GM19438 (cell line): ENCODE data around the gene AGFG1.
A peak's percentile ranks its signal among the peaks of the same experiment; 100 is the strongest.

Experiments used
- ATAC-seq: cut with Tn5 transposase; IDR thresholded peaks from one replicate; pipeline ENCODE4 v1.9.1; 2021; ENCODE audit warnings: low read depth; ENCODE audit not compliant: unreplicated experiment

The AGFG1 gene

DNA sequence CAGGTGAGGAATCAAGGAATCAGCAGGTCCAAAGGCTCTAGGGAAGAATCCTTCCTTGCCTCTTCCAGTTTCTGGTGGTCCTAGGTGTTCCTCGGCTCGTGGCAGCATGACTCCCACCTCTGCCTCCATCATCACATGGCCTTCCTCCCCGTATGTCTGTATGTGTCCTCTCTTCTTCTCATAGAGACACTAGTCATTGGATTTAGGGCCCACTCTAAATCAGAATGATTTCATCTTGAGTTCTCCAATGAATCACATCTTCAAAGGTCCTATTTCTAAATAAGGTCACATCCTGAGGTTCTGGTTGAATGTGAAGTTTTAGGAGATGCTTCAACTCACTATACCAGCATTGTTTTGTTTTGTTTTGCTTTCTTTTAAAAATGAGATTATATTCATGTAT, 11.1 kb upstream of the AGFG1 start:
- ATAC-seq = no peak

- peak; percentile 26 for ATAC-seq
Observed at GRCh38 chr2:227461811-227462461, 10.0 kb upstream of the AGFG1 start.

GRCh38 chr2:227462462-227462951, 9.4 kb upstream of the AGFG1 start:
- peak; percentile 58 for ATAC-seq

DNA sequence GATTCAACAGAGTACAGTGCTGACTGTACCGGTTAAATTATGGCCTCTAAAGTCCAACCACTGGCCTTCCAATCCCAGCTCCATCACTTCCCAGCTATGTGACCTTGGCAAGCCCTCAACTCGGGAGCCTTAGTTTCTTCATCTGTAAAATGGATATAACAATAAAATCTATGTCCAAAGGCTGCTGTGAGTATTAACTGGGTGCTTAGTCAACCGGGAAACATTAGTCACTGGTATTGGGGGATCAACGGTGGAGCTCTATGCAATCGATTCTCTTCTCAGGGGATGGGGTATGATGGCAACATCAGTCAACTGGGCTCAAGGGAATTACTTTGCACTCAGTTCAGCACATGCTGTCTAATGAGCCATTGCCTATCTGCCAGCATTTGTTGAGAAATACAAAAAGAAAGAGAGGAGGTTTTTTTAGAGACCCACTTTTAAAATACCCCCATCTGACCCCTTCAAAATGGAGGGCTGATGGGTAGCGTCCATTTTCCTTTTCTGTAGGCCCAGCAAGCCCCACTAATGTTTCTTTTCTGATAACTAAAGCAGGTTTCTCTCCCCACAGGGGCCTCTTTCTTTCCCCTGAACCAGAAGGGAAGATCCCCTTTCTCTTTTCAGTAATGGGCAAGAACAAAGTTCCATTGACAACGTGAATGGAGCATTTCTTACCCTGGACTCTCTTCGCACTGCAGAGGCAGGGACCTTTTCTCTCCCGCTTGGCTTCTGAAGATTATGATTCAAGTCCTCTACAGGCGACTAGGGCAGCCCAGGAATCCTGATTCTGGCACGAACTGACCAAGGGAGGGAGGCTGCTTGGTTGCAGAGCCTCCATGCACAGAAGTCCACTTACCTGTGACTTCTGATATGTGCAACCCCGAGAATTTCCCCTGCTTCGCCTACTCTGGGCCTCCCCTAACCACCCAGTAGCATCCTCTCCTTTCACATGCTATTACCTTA, 8.7 kb upstream of the AGFG1 start:
- peak; percentile 30 for ATAC-seq

DNA sequence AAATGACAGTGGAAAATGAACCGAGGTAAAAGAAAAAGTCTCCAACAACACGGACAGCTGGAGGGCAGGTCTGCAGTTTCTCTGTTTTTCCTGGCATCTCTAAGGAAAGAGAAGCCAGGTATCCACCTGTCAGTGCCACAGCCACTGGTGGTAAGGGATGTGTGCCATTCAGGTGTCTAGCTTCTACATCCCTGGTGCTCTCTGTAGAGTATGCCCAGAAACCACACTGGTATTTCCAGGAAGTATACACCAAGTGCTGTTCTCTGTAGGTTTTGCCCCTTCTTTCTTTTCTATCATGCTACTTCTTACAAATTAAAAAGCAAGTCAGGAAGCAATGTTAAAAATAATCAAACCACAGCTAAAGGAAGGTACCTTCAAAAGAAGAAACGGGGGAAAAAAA, 7.6 kb upstream of the AGFG1 start:
- ATAC-seq = no peak

GRCh38 chr2:227464851-227465250, 7.1 kb upstream of the AGFG1 start:
- no peak for ATAC-seq

DNA sequence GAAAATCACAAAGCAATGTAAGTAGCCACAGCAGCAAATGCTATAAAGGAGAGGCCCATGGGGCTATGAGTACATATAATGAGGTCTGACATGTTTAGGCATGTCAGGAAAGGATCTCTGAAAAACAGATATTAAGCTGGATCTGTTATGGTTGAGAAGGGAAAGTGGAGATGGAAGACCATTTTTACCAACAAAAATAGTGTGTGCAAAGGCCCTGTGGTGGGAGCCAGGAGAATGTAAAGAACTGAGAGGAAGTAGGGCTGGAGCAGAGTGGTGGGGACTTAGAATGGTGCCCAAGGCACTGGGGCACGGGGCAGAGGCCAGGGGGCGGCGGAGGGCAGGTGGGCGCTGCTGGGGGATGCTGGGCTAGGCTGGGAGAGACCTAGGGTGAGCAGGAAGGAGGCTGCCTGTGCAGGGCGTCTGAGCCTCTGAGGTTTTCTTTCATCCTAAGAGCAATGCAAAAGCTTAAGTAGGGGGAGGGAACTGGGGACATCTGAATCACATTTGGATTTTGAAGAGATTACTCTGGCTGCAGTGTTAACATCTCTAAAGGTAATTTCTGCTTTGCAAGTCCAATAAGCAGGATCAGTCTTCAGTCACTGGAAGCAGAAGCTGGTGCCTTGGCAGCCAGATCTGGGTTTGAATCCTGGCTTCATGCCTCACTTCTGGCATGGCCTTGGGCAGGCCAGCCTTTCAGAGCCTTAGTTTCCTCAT, 4.9 kb upstream of the AGFG1 start:
- ATAC-seq = no peak

DNA sequence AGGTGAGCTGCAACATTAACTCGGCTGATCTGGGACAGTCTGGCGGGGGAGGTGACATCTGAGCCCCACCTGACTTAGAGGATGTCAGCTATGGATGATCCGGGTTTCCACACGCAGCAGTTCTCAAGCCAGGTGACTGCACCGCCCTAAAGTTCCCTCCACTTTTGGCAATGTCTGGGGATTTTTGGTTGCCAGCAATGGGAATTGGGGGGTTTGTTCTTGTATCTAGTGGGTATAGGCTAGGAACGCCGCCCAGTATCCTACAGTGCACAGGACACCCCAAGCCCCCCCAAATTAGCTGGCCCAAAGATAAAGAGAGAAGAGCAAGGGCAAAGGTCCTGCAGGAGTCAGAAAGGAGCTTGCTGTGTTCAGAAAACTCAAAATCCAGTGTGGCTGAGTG, 544 bp upstream of the AGFG1 start:
- ATAC-seq = no peak

DNA sequence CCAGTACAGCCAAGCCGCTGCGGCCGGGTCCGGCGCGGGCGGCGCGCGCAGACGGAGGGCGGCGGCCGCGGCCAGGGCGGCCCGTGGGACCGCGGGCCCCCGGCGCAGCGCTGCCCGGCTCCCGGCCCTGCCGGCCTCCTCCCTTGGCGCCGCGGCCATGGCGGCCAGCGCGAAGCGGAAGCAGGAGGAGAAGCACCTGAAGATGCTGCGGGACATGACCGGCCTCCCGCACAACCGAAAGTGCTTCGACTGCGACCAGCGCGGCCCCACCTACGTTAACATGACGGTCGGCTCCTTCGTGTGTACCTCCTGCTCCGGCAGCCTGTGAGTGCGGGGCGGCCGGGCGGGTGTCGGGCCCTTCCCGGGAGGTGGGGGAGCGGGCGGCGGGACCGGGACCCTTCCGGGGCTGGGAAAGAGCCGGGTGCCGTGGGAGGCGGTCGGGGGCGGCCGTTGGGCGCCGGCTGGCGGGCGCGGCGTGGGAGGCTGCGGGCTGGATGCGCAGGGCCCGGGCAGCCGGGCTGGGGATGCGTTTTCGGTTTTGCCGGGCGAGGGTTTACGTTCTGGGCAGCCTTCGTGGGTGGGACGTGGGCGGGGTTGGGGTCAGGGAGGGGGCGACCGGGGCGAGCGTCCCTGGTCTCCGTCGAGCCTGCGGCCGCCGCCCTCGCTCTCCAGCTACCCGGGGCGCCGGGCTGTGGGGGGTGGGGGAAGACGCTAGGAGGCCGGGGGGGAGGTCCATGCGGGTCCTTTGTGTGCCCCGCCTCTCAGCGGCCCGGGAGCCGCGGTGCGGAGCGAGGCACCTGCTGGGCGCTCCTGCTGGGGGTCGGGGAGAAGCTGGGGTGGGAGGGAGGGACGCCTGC, 537 bp downstream of the AGFG1 start:
- peak; percentile 64 for ATAC-seq

GRCh38 chr2:227473122-227473461, 1.1 kb downstream of the AGFG1 start:
- ATAC-seq = no peak

DNA sequence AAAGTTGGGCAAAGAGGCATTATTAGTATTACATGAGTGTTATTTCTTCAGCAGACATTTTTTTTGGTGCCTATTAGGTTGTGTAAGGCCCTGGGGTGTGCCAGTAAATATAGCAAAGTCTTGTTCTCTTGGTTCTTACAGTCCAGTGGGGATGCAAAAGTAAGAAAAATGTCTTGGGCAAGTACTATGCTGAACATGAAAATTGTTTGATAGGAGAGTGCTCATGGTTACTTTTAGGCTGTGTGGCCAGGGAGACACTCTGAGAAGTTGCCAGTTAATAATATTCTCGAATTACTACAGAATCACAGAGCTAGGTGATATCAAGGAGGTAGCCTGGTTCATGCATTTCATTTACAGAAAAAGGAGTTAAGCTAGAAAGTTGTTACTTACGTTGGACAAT, 1.9 kb downstream of the AGFG1 start:
- ATAC-seq = no peak

DNA sequence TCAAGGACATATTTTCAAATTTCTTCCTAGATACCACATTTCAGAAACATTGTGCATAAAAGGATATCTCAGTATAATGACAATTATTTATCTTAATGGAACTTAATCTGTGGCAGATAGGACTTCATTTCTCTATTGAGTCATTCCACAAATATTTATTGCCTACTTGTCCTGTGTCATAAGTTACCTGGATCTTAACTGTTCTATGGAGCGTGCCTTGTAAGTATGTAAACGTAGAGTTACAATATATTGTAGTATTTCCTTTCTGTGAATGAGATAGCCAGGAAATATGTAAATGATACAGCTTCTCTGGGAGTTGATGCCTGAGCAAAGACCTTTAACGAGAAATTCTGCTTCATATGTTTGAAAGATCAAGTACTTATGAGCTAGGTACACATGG, 2.5 kb downstream of the AGFG1 start:
- no peak for ATAC-seq

DNA sequence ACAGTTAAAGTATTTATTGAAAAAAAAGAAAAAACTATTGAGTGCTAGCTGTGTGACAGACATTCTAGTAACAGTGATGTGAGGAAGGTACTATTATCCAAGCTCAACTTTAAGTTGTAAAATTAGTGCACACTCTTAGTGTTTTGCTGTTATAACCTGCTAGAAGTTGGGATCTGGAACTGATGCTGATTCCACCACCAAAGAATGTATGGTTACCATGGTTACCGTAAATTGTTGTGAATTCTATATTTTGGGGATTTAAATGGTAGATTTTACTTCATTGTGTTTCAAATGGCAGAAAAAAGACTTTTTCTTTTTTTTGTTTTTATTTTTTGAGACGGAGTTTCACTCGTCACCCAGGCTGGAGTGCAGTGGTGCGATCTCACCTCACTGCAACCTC, 5.3 kb downstream of the AGFG1 start:
- no peak for ATAC-seq

DNA sequence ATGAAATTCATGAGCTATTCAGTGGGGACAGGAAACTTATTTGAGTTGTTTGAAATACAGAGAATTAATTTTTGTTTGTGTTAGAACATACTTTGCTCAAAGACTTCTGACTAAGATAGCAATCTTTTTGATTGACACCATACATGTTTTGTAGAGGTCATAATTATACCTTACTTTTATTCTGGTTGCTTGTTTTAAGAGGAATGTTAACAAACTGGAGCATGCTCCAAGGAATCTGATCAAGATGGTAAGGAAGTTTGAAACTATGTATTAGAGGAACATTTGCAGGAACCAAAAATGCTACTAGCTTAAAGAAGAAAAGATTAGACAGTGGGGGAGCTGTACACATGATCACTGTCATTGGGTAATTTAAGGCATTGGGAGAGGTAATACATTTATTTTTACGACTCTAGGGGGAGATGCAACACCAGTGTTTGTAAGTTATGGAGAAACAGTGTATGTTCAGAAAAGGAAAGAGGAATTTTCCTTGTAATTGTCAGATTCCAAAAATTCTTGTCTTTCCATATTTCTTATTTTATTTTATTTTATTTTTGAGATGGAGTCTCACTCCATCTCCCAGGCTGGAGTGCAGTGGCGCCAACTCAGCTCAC, 8.0 kb downstream of the AGFG1 start:
- peak; percentile 54 for ATAC-seq

- ATAC-seq = no peak
Observed at GRCh38 chr2:227480528-227480927, 8.6 kb downstream of the AGFG1 start.

DNA sequence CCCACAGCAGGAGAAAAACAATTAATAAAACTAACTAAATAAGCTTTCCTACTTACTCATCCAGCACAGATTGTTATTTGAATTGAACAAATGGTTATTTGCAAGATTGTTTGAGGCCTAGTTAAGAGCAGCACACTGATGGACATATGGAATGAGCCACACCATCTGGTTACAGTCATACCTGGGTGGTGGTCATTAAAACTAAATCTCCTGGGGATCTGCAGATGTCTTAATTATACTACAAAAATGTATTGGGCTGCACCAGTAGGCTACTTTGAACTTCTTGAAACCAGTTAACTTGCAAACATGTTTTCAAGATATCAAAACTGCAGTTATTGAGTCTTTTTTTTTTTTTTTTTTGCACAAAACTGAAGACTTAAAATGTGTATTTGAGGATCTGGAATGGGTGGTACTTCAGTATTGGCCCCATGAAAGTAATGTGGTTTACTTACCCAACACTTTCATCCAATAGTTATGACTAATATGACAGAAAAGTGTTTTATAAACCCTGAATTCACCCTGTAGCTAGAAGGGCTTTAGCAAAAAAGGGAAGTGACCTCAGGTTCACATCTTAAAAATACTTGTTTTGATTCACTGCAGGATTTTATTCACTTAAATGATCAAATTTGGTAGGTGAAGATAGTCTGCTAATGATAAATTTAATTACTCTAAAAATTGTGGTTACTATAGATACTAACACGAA, 10.8 kb downstream of the AGFG1 start:
- peak; percentile 73 for ATAC-seq

DNA sequence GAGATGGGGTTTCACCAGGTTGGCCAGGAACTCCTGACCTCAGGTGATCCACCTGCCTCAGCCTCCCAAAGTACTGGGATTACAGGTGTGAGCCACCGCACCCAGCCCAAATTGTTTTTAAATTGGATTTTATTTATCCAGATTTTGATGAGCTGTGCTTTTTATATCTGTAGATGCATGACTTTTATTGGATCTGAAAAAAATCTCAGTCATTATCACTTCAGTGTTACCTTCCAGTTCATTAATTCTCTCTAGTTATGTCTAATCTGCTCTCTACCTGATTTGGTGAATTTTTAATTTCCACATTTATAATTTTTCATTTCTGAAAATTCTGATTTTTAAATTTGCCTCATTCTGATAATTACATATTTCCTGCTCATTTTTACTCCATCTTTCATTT, 13.5 kb downstream of the AGFG1 start:
- no peak for ATAC-seq

GRCh38 chr2:227486688-227487087, 14.7 kb downstream of the AGFG1 start:
- no peak for ATAC-seq

DNA sequence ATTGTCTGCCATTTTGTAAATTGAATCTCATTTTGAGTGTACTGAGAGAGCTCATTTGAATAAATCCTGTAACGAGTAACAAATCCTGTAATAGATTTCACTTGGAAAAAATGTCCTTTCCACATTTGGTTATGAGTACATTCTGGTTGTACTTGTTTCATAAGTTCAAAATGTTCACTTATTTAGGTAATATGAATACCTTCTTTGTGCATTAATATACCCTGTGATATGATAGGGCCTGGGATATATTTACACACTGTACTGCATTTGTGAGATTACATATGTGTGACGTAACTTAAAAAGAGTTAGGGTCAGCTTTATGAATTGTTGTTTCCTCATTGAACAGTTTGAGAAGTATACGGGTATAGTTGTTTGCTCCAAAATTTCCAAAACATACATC, 16.1 kb downstream of the AGFG1 start:
- no peak for ATAC-seq
